Osteocyte (in vitro differentiated cells): ENCODE data around the gene SSC4D. TPM values are rescaled to one million over a fixed set of nuclear protein-coding genes. Genes with fewer than 3 reads are reported as not detected.
"Not testable (repeated sequence)": the region's sequence is repeated elsewhere in the genome, so short reads cannot be mapped to it uniquely, and the experiment has no call there.

Experiments used
- DNase-seq: peaks from one replicate; pipeline ENCODE4 v3.0.0; 2021; ENCODE audit warnings: mixed read lengths; ENCODE audit not compliant: unreplicated experiment; ENCODE audit errors: extremely low spot score
- H3K27ac Mint-ChIP-seq: one replicate; pipeline ENCODE4 v1.8.0; 2021; ENCODE audit warnings: mild to moderate bottlenecking, mixed read lengths; ENCODE audit not compliant: unreplicated experiment
- H3K27me3 Mint-ChIP-seq: one replicate; pipeline ENCODE4 v1.8.0; 2021; ENCODE audit warnings: mixed read lengths; ENCODE audit not compliant: unreplicated experiment
- H3K36me3 Mint-ChIP-seq: one replicate; pipeline ENCODE4 v1.8.0; 2021; ENCODE audit warnings: mixed read lengths; ENCODE audit not compliant: unreplicated experiment
- H3K4me1 Mint-ChIP-seq: one replicate; pipeline ENCODE4 v1.8.0; 2021; ENCODE audit warnings: mixed read lengths; ENCODE audit not compliant: unreplicated experiment
- H3K4me3 Mint-ChIP-seq: one replicate; pipeline ENCODE4 v1.8.0; 2021; ENCODE audit warnings: mild to moderate bottlenecking, moderate library complexity, mixed read lengths; ENCODE audit not compliant: unreplicated experiment
- H3K9me3 Mint-ChIP-seq: one replicate; pipeline ENCODE4 v1.8.0; 2021; ENCODE audit warnings: mixed read lengths; ENCODE audit not compliant: unreplicated experiment
- CTCF ChIP-seq: fragments of 200-600 bp; sonication (generic); IDR thresholded peaks from 2 replicates; pipeline ENCODE4 v1.5.0; 2021; ENCODE audit warnings: antibody characterized with exemption, mild to moderate bottlenecking, moderate library complexity
- total RNA-seq: library from RNA; stranded (reverse); gene quantifications from 2 replicates; pipeline ENCODE4 v1.2.1, GENCODE V29; 2021

The SSC4D gene
- total RNA-seq, 1 donor from 2014 or later, result 0.89 TPM

DNA sequence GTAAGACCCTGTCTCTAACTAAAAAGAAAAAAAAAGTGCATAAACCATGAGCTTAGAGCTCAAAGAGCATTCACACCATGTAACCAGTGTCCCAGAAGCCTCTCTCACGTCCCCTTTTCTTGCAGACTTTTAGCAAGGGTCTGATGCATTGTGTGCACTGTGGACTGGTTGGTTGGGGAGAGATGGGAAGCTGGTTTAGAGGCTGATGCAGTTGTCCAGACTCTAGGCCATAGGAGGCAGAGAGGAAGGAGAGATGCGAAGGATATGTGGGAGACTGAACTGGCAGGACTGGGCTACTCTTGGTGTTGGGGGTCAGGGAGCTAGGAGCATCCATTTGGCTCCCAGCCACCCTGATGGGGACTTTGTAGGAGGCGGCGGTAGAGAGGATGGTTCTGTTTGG, 1.8 kb downstream of the SSC4D start:
- Mint-ChIP-seq H3K4me3 (no peak overlapping the region), H3K27ac (no peak overlapping the region), H3K9me3 (no peaks in the 10 kb centered on the region), H3K4me1 (peaks cover 20% of the 10 kb centered on the region), H3K36me3 (no peaks in the 10 kb centered on the region), H3K27me3 (no peaks in the 10 kb centered on the region)
- no peak for DNase-seq
- no peak for TF ChIP-seq CTCF

GRCh38 chr7:76405738-76406137, 3.8 kb downstream of the SSC4D start:
- peaks cover 8% of the 10 kb centered on the region for H3K4me1 Mint-ChIP-seq
- H3K27me3 Mint-ChIP-seq, result no peaks in the 10 kb centered on the region
- DNase-seq, result no peak
- no peak overlapping the region for H3K27ac Mint-ChIP-seq
- H3K4me3 Mint-ChIP-seq, result no peak overlapping the region
- H3K36me3 Mint-ChIP-seq, result no peaks in the 10 kb centered on the region
- H3K9me3 Mint-ChIP-seq, result no peaks in the 10 kb centered on the region
- TF ChIP-seq CTCF, result no peak

DNA sequence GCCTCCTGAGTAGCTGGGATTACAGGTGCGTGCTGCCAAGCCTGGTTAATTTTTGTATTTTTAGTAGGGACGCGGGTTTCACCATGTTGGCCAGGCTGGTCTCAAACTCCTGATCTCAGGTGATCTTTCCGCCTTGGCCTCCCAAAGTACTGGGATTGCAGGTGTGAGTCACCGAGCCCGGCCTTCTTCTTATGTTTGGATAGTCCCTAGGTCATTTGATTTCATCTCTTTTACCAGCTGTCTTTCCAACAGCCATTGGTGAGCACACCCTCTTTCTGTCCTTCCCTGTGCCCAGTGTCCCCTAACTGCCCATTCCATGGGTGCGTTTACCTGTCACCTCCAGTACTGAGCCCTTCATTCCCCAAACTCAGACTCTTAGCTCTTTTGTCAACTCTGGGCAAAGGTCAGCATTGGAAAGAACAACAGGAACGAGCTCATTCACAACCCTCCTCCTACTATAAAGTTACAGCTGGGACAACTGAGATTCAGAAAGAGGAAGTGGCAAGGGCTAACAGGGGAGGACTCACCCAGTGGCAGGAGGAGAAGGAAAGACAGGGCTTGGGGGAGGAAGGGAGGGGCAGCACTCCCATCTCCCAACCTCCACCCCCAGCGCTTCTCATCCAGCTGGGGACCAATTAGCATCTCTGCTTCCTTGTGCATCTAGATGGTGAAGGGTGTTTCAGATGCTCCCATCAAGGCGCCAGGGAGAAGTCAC, 5.6 kb downstream of the SSC4D start:
- Mint-ChIP-seq H3K9me3 (no peaks in the 10 kb centered on the region), H3K27ac (no peak overlapping the region), H3K27me3 (no peaks in the 10 kb centered on the region), H3K36me3 (no peaks in the 10 kb centered on the region), H3K4me1 (peaks cover 3% of the 10 kb centered on the region), H3K4me3 (no peak overlapping the region)
- DNase-seq, result no peak
- no peak for TF ChIP-seq CTCF

- not testable (repeated sequence) for H3K4me1 Mint-ChIP-seq, H3K4me3 Mint-ChIP-seq, H3K36me3 Mint-ChIP-seq, DNase-seq, H3K9me3 Mint-ChIP-seq, H3K27ac Mint-ChIP-seq, H3K27me3 Mint-ChIP-seq
These were observed 6.4 kb downstream of the SSC4D start for GRCh38 chr7:76403097-76403496.

- H3K4me3 Mint-ChIP-seq, result no peak overlapping the region
- no peaks in the 10 kb centered on the region for H3K36me3 Mint-ChIP-seq
- no peak for TF ChIP-seq CTCF
- DNase-seq, result no peak
- no peak overlapping the region for H3K27ac Mint-ChIP-seq
- H3K27me3 Mint-ChIP-seq, result no peaks in the 10 kb centered on the region
- H3K4me1 Mint-ChIP-seq, result no peaks in the 10 kb centered on the region
- no peaks in the 10 kb centered on the region for H3K9me3 Mint-ChIP-seq
These were observed 9.2 kb downstream of the SSC4D start for GRCh38 chr7:76400248-76400647.
